ENCODE data around the gene CABP1. TPM values are rescaled to one million over a fixed set of nuclear protein-coding genes. Genes with fewer than 3 reads are reported as not detected.
"Not testable (repeated sequence)": the region's sequence is repeated elsewhere in the genome, so short reads cannot be mapped to it uniquely, and the experiment has no call there.

CABP1 gene
- total RNA-seq, 1 donor from 2014 or later: 0.27 TPM

DNA sequence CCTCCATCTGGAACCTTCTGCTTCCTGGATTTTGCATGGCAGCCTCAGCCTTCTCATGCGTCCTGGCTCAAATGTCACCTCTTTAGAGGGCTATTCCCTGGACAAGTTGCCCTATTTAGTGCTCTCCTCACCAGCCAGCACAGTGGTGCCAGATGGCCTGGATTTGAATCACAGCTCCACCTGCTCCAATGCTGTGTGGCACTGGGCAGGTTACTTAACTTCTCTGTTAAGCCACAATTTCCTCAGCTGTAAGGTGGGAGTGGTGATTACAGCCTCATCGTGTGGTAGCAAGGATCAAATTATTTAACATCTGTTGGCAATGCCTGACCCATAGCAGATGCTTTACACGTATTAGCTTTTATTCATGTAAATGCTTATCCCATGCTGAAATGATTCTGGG, 42.6 kb upstream of the CABP1 start:
- no peak for DNase-seq
- no peaks in the 10 kb centered on the region for H3K4me1 Mint-ChIP-seq
- TF ChIP-seq CTCF (IDR thresholded peaks at IDR 0.05): no peak
- peaks cover 12% of the 10 kb centered on the region for H3K27me3 Mint-ChIP-seq
- ChIA-PET CTCF (no interaction called here), POLR2A (no interaction called here)
- ATAC-seq (ENCODE audit: low read depth): no peak
- no peak overlapping the region for H3K4me3 Mint-ChIP-seq
- intact Hi-C loops (cut with micrococcal nuclease): no loop called here
- no peaks in the 10 kb centered on the region for H3K36me3 Mint-ChIP-seq (ENCODE audit: low read depth)
- H3K9me3 Mint-ChIP-seq: no peaks in the 10 kb centered on the region
- no peak overlapping the region for H3K27ac Mint-ChIP-seq

DNA sequence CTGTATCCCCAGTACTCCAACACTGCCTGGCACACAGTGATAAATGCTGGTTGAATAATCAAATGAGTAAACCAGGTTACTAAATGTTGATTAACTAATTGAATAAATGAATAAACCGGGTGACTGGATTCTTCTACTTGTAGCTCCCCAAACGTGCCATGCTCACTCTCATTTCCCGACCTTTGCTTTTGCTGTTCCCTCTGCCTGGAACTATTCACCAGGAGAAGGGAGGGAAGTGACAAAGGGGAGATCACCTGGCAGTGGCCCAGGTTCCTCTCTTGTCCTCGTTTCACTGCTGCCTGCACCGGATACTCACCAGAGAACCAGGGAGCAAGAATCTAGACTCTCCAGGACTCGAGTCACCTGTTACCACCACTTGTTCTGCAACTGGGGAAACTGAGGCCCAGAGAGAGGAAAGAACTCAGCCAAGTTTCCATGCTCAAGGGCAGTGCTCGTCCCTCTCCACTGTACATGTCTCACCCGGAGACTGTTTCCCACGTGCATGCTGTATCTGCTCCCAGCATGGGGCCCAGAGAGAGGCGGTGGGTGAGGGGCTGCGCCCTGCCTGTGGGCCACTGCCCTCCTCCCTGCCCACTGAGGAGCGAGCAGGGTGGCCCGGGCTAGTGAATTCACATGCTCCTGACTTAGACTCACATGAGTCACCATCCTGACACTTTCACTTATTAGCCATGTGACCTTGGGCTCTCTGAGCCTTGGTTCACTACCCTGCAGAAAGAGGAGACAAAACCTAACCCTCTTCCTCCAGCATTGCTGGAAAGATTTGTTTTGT, 41.6 kb upstream of the CABP1 start:
- H3K4me1 Mint-ChIP-seq: no peaks in the 10 kb centered on the region
- H3K27me3 Mint-ChIP-seq: peaks cover 12% of the 10 kb centered on the region
- POLR2A ChIA-PET: no interaction called here
- DNase-seq (no peak), ATAC-seq (ENCODE audit: low read depth) (no peak)
- no peaks in the 10 kb centered on the region for H3K36me3 Mint-ChIP-seq (ENCODE audit: low read depth)
- TF ChIP-seq CTCF (IDR thresholded peaks at IDR 0.05): no peak
- intact Hi-C loops (cut with micrococcal nuclease): no loop called here
- H3K4me3 Mint-ChIP-seq: no peak overlapping the region
- no peak overlapping the region for H3K27ac Mint-ChIP-seq
- no peaks in the 10 kb centered on the region for H3K9me3 Mint-ChIP-seq
- CTCF ChIA-PET: no interaction called here

GRCh38 chr12:120599672-120600552, 40.5 kb upstream of the CABP1 start:
- H3K4me1 Mint-ChIP-seq: no peaks in the 10 kb centered on the region
- ChIA-PET POLR2A (no interaction called here), CTCF (no interaction called here)
- ATAC-seq (ENCODE audit: low read depth) (no peak), DNase-seq (no peak)
- no peaks in the 10 kb centered on the region for H3K36me3 Mint-ChIP-seq (ENCODE audit: low read depth)
- no peak overlapping the region for H3K4me3 Mint-ChIP-seq
- no peak for TF ChIP-seq CTCF (IDR thresholded peaks at IDR 0.05)
- H3K27me3 Mint-ChIP-seq: peaks cover 12% of the 10 kb centered on the region
- intact Hi-C loops (cut with micrococcal nuclease): no loop called here
- no peaks in the 10 kb centered on the region for H3K9me3 Mint-ChIP-seq
- H3K27ac Mint-ChIP-seq: no peak overlapping the region

DNA sequence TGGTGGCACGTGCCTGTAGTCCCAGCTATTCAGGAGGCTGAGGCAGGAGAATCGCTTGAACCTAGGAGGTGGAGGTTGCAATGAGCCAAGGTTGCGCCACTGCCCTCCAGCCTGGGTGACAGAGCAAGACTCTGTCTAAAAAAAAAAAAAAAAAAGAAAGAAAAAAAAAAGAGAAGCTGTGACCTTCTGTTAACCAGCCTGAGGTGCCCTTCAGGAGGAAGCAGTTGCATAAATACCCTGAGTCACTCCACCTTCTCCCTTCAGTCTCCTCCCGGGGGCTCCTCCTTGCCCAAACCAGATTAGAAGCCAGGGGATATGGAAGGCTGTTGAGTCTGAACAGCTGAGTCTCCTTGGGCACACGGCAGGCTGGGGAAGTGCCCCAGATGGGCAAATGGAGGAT, 38.0 kb upstream of the CABP1 start:
- intact Hi-C loops (cut with micrococcal nuclease); ATAC-seq (ENCODE audit: low read depth); DNase-seq; H3K27ac Mint-ChIP-seq; H3K4me1 Mint-ChIP-seq; H3K4me3 Mint-ChIP-seq; H3K9me3 Mint-ChIP-seq; H3K36me3 Mint-ChIP-seq (ENCODE audit: low read depth): not testable (repeated sequence)
- ChIA-PET POLR2A (interaction anchor here (0.7 kb wide), 2 partner anchors 135 to 252 kb away, joined by 8 to 10 read pairs; no protein-coding TSS in a partner anchor), CTCF (interaction anchor here (0.8 kb wide), 1 partner anchor 342 kb away, joined by 3 read pairs; no protein-coding TSS in a partner anchor)
- H3K27me3 Mint-ChIP-seq: peaks cover 12% of the 10 kb centered on the region

DNA sequence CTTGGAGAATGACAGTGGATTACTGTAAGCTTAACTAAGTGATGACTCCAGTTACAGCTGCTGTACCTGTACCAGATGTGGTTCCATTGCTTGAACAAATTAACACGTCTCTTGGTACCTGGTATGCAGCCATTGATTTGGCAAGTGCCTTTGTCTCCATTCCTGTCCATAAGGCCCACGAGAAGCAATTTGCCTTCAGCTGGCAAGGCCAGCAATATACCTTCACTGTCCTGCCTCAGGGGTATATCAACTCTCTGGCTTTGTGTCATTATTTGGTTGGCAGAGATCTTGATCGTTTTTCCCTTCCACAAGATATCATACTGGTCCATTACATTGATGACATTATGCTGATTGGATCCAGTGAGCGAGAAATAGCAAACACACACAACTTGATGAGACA, 29.9 kb upstream of the CABP1 start:
- intact Hi-C loops (cut with micrococcal nuclease): no loop called here
- no peak for TF ChIP-seq CTCF (IDR thresholded peaks at IDR 0.05)
- Mint-ChIP-seq H3K36me3 (ENCODE audit: low read depth) (no peaks in the 10 kb centered on the region), H3K4me1 (no peaks in the 10 kb centered on the region), H3K9me3 (no peaks in the 10 kb centered on the region), H3K27me3 (peaks cover 3% of the 10 kb centered on the region), H3K27ac (no peak overlapping the region), H3K4me3 (no peak overlapping the region)
- CTCF ChIA-PET: no interaction called here
- POLR2A ChIA-PET: no interaction called here
- ATAC-seq (ENCODE audit: low read depth): no peak
- DNase-seq: no peak

DNA sequence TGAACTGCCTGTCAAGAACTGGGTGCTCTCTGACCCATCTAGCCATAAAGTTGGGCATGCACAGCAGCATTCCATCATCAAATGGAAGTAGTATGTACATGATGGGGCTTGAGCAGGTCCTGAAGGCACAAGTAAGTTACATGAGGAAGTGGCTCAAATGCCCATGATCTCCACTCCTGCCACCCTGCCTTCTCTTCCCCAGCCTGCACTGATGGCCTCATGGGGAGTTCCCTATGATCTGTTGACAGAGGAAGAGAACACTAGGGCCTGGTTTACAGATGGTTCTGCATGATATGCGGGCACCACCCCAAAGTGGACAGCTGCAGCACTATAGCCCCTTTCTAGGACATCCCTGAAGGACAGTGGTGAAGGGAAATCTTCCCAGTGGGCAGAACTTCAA, 28.9 kb upstream of the CABP1 start:
- H3K36me3 Mint-ChIP-seq (ENCODE audit: low read depth); POLR2A ChIA-PET: not testable (repeated sequence)

More for the DNA sequence above, 28.9 kb upstream of the CABP1 start:
- H3K9me3 Mint-ChIP-seq; intact Hi-C loops (cut with micrococcal nuclease); H3K27me3 Mint-ChIP-seq; H3K4me1 Mint-ChIP-seq; DNase-seq; H3K4me3 Mint-ChIP-seq; CTCF ChIA-PET; H3K27ac Mint-ChIP-seq; ATAC-seq (ENCODE audit: low read depth): not testable (repeated sequence)
